Activated gamma-delta T cell treated with Interleukin-2 at 50 U/mL for 16 hours (primary cell): Measurements from ENCODE around the gene DMRTC2.

Source experiments
- DNase-seq: peaks from one replicate; pipeline ENCODE4 v3.0.0-alpha.2; 2020

Gene DMRTC2

DNA sequence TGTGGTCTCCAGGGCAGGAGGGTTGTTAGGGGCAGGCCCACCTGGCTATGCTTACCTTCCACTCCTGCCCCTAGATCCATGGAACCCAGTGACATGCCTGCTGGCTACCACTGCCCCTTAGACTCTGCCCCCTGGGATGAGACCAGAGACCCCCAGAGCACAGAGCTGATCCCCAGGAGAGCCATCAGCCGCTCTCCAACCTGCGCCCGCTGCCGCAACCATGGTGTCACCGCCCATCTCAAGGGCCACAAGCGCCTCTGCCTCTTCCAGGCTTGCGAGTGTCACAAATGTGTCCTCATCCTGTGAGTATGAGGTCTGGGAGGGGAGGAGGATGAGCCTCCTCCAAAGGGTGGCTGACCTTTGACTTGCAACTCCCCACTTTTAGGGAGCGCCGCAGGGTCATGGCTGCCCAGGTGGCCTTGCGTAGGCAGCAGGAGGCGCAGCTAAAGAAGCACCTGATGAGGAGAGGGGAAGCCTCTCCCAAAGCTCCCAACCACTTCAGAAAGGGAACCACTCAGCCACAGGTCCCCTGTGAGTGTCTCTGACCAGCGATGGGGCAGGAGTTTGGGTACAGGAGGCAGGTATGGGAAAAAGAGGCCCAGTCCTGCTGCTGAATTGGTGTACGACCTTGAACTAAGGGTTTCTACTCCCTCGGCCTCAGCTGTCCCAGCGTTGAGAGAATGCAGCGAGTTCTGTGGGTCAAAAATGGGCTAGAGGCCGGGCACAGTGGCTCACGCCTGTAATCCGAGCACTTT is 2.7 kb downstream of the DMRTC2 start:
- no peak for DNase-seq

DNA sequence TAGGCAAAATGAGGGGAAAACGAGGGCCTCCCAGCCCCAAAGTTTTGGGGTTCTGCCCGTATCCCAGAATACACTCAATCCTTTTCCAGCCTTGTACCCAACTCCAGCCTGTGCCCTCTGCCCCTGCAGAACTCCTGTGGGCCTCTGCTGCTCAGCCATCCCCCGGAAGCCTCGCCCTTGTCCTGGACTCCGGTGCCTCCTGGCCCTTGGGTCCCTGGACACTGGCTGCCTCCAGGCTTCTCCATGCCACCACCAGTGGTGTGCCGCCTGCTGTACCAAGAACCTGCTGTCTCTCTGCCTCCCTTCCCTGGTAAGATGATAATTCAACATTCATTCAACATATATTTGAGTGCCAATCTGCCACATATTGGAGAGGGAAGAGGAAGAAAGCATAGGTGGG is 3.8 kb downstream of the DMRTC2 start:
- DNase-seq = no peak

DNA sequence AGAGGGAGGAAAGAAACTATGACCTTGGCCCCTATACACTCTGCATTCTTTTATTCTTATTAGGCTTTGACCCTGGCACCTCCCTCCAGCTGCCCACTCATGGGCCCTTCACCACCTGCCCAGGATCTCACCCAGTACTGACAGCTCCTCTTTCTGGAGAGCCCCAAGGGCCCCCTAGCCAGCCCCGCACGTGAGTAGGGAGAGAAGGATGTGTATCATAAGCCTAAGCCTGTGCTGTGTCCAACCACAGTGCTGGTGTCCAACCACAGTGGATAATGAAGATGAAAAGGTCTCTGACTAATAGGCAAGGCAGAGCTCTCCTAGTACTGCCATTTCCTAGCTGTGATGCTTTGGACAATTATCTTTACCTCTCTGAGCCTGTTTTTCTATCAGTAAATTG is 4.2 kb downstream of the DMRTC2 start:
- DNase-seq = no peak

DNA sequence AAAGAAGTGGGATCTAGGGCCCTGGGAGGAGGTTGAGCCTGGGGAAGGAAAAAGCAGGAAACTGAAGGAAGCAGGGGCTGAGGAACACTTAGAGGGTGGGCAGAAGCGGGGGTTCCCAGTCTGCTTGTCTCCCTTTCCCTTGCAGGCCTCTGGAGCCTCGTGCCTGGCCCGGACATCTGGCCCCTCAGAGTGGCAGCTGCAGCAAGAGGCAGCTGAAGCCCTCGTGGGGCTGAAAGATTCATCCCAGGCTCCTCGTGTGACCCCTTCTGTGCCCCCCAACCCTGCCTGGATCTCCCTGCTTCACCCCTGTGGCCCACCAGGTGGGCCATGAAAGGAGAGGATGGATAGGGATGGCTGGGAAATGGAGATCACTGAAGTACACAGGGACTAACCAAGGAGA is 5.5 kb downstream of the DMRTC2 start:
- no peak for DNase-seq

DNA sequence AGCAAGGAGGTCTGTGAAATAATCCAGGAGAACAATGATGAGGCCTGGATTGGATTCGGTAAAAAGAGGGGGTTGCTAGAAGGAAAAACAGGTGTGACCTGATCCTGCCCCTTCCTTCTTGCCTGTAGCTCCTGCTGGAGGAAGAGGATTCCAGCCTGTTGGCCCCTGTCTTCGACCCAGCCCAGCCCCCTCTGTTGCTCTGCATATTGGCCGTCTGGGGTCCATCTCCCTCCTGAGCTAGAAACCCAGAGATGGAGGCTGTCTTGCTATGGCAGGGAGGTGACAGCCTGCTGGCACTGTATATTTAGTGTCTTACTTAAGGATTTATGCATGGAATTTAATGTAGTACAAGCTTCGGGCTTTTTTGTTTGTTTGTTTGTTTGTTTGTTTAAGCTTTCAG is 6.6 kb downstream of the DMRTC2 start:
- DNase-seq = no peak

DNA sequence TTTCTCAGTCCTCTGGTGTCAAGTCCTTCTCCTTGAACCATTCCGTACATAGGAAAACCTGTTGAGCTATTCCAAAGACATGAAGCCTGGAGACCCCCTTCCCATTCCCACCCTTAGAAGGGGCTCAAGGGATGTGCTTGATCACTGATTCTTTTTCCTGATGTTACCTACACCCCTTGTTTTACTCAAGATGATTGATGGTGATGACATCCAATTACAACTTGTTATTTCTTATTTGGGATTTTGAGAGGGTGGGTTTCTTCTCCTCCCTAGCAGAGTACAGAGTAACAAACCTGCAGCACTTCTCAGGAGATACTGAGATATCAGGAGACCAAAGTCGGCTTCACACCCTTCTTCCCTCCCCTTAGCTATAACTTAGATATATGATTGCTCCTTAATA is 8.5 kb downstream of the DMRTC2 start:
- no peak for DNase-seq

DNA sequence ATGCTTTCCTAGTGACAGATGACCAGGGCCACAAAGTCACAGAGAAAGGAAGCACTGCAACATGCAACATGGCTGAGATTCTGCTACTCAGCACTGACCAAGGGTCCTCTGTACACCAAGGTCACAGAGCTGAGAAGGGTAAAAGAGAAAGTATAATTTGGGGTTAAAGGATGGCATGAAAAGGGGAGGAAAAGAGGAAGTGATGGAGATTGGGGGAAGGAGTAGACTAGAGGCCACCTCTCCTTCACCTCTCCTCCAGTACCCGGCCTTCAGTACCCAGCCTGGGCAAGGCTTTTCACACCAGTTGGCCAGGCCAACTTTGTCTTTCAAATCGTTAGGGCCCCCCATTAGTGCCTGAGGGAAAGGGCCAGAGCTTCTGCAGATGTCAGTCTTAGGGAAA is 8.9 kb downstream of the DMRTC2 start:
- DNase-seq = no peak

DNA sequence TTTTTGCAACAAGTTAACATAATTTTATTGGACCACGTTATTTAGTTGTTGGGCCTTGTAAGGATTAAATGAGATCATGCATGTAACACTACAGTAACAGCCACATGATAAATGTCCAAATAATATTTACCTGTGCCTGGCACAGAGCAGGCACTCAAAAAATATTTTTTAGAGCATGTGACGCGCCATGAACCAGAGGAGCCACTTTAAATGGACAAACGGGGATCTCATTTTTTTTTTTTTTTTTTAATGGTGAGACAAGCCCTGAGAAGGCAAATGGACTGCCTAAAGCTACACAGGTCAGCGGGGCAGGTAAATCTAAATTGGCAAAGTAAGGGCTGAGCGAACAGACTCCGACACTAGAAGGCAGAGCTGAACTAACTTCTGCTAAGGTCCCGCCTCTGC is 14.4 kb downstream of the DMRTC2 start:
- DNase-seq = no peak

DNA sequence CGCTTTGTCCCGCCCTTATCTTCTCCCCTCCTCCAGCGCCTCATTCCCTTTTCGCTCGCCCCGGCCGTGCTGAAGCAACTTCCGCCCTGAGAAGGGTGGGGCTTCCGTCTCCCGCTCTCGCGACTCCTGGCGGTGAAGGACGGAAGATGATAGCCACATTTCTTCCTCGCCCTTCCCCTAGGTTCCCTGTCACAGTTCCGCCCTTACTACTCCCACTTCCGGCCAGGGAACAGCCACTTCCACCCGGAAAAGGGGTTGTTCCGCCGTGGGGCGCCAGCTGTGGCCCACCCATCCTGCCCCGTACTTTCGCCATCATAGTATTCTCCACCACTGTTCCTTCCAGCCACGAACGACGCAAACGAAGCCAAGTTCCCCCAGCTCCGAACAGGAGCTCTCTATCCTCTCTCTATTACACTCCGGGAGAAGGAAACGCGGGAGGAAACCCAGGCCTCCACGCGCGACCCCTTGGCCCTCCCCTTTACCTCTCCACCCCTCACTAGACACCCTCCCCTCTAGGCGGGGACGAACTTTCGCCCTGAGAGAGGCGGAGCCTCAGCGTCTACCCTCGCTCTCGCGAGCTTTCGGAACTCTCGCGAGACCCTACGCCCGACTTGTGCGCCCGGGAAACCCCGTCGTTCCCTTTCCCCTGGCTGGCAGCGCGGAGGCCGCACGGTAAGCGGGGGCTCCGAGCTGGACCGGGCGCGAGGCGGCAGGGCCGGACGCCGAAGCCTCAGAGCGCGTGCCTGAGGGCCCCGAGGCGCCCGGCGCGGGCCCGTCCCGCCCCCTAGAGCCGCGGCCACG is 15.0 kb downstream of the DMRTC2 start, which contains the start of gene RPS19:
RPS19 (plus strand) TSS at position 638 of the 801 bp plus-strand sequence. CDS start 520 bp downstream, outside the sequence.
- peak; percentile 99 for DNase-seq

DNA sequence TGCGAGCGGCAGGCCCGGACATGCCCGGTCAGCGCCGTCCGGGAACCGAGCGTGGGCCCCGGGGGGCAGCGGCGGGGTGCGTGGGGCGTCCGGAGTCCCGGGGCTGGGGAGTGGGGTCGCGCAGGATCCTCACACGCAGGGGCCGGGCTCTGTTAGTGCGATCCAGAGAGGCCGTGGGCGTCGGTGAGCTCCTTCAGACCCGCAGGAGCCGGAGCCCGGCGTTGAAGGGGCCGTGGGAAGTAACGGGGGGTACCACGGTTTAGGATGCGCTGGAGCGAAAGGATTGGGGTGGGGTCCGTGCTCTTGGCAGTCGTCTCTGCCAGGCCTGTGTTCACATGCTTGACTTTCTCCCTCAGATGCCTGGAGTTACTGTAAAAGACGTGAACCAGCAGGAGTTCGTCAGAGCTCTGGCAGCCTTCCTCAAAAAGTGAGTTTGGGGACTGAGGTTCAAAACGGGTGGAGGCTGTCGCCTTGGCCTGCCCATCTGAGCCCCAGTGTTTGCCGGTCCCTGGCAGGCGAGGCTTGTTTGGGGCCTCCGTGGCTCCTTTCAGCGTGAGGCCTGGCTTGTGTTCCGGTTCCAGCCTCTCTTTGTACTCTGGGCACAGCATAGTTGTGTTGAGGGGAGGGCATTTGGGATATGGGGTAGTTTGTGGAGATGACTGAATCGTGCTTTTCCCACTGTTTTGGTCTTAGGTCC is 15.7 kb downstream of the DMRTC2 start:
- DNase-seq = no peak

DNA sequence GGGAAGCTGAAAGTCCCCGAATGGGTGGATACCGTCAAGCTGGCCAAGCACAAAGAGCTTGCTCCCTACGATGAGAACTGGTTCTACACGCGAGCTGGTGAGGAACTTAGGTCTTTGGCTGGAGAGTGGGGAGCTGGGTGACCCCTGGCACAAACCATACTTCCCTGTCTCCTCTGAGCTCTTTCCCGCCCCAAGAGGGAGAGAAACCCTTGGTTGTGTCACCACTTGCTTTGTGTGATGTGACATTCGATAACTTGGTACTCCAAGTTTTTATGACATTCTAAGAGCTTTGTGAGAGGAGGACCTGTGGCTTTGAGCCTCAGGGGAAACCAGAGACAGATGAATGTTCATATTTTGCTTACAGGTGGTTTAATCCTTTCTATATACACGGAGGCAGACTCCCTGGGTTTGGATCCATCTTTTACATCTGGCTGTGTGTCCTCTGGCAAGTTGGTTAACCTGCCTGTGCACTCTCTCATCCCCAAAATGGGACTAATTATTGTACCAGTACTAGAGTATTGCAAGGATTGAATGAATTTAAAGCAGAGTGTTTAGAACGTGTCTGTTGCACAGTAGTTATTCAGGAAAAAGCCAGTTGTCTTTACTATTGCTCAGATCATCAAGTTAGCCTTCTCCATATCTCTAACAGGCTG is 16.4 kb downstream of the DMRTC2 start:
- no peak for DNase-seq

DNA sequence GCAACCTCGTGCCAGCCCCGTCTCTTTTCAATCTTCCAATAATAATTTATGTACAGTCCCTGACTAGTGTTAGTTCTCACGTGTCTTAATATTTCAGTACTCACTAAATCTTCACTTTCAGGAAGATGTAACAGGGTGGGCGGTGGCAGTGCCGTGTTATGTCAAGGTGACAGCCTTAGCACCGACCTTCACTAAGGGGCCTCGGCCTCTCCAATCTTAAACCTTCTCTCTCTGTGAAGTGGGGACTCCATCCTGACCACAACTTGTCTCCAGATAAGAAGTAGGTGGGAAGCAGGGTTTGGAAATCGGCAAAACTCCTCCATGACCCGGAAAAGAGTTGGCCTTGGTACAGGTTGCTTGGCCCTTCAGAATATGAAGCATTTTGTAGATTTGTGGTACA is 17.0 kb downstream of the DMRTC2 start:
- DNase-seq = no peak

DNA sequence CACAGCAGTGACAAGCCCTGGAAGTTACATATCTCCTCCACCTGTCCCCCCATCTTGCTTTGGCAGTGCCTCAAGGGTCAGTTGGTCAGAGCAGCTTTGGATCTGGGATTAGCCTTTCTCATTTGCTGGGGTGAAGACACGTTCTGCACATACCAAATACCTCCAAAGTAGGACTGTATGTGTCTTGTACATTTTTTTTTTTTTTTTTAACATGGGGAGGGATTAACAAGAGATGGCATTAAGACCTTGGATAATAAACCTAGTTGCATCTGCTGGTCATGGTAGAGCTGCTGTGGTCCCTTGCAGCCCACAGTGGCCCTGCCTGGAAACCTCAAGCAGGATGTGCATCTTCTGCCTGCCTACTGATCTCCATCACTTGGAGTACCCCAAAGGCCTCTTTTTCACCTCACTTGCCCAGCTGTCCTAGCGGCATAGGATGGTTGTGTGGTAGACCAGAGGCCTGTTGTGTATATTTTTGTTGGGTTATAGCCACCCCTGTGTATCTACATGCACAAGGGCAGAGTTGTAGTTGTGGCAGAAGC is 17.7 kb downstream of the DMRTC2 start:
- no peak for DNase-seq

DNA sequence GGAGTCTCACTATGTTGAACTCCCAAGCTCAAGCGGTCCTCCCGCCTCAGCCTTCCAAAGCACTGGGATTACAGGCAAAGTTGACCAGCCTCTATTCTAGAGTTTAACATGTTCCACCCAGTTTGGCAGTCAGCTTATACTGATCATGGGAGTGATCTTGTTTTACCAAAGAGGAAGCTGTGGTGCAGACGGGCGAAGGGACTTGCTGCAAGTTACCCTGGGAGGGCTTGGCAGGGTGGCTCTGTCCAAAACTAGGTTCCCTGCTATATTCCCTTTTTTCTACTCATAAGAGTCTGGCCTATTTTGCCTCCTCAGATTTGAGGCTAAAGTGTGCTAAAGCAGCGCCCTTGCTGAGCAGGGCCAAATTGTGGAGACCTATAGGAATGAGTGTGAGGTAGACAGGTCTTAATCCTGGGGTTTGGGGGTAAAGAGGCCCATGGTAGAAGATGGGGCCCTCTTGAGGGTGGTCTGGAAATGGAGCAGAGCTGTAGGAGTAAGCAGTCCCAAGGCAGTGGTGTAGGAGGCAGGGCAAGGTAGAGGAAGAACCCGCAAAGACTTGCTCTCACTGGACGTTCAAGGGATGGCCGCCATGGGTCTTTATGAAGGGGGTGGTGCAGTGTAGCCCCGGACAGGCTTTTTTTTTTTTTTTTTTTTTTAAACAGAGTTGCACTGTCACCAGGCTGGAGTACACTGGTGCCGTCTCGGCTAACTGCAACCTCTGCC is 18.5 kb downstream of the DMRTC2 start:
- no peak for DNase-seq

DNA sequence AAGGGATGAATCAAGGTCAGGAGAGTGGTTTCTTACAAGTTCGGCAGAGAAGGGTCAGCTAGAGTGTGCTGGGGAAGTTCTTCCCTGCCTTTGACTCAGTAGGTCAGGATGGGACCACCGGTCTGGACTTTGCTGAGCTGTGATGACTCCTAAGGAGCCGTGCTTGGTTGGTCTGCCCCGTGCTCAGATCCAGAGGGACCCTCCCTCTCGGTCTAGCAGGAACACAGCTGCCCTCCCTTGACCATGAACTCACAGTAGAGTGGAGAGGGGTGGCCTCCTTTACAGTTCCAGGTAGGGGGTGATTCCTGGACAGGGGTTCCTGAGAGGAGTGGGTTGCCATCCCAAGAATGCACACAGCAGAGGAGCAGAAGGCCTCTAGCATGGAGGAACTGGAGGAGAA is 19.5 kb downstream of the DMRTC2 start:
- DNase-seq = no peak

DNA sequence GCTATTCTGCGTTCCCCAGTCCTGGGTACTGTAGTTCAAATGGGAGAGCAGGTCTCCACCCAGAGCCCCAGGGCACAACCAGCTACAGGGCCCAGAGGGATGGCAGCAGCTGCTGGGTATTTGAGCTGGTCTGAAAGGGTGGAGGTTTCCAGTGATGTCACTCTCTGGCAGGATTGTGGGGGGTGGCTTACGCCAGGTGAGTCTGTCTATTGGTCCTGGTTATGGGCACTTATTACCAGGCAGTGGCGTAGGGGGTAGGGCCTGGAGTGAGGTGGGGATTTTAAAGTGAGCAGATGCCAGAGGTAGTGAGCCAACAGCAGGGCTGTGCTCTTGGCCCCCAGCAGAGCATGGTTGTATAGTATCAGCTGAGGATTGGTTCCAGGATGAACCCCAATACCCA is 21.4 kb downstream of the DMRTC2 start:
- no peak for DNase-seq

DNA sequence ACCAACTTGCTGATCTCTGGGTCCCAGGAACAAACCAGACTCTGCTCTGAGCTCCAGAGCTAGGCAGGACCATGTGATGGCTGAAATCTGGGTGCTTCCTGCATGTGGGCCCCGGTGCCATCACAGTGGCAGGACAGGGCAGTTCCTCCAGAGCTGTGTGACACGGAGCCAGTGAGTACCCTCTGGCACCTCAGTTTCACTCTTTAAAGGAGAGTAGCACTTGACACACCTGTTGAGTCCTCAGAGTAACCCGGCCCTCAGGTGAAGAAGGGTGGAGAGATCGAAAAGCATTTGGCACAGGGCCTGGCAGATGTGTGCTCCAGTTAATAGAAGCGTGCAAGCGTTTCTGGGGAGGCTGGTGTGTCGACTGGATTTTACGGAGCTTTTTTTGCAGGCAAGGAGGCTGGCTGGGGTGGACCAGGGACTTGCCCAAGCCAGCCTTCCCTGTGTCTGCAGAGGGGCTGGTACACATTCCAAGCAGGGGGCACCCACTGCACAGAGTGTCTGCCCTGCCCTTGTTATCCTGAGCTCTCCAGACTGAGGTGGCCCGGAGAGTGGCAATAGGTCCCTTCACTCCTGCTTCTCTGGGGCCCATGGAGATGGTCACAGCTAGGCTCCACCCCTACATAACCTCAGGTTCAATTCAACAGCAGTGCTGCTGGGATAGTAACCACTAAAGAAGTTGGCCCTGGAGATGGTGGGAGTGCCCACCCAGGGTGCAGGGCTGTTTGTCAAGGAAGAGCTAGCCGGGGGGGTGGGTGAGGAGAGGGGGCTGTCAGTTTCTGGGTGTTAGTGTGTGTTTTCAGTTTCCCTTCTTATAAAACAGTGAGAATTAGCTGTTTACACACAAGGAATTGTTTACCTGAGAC is 23.5 kb downstream of the DMRTC2 start:
- DNase-seq = no peak

DNA sequence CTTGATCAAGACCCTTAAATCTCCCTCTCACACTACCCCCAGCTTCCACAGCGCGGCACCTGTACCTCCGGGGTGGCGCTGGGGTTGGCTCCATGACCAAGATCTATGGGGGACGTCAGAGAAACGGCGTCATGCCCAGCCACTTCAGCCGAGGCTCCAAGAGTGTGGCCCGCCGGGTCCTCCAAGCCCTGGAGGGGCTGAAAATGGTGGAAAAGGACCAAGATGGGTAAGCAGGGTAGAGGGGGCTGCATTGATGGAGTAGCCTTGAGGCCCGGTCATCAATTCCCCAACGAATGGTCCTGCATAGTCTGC is 24.1 kb downstream of the DMRTC2 start:
- DNase-seq = no peak

DNA sequence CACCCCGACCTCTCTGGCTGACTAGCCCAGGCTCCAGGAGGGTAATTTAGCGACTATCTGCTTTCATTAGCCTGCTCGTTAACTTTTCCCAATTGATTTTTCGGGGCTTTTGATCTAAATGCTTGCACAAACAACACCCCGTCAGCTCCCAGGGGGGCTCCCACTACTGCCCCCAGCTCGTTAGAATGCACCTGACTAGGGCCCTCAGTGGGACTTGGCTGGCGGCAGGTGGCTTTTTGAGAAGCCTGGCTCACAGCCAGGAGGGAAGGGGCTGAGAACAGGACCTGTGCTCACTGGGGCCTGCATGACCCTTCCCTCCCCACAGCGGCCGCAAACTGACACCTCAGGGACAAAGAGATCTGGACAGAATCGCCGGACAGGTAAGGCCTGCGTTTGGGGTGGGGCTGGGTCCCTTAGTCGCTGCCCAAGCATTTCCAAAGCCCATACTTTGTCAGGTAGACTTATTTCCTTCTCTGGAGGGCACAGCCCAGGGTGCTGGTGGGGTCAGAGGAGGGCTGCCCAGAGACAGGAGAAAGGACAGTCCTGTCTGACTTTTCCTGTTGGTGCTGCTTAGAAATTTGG is 24.6 kb downstream of the DMRTC2 start:
- no peak for DNase-seq

DNA sequence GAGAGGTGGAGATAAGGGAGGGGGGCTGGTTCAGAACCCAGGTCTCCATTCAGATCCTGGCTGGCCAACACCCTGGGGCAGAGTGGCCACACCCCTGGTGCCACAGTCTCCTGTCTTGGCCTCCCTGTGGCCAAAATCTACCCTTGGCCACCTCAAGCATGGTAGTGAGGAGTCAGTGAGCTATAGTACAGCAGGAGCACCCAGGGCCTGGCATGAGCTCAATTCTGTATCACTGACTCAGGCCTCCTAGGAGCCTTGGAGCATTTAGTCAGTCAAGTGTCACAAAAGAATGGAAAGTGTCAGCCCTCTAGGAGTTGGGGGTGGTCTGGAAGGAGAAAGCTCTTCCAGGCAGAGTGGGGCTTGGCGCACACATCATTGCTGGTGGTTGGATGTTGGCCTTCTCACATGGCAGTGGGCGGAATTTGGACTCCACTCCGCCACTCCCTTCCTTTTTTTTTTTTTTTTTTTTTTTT is 25.6 kb downstream of the DMRTC2 start:
- DNase-seq = no peak
